HG03159 (cell line): ENCODE data around the gene NFRKB.

Source experiments
- ATAC-seq: cut with Tn5 transposase; IDR thresholded peaks from one replicate; pipeline ENCODE4 v1.9.1; 2021; ENCODE audit warnings: mild to moderate bottlenecking, moderate library complexity; ENCODE audit not compliant: unreplicated experiment

NFRKB gene

DNA sequence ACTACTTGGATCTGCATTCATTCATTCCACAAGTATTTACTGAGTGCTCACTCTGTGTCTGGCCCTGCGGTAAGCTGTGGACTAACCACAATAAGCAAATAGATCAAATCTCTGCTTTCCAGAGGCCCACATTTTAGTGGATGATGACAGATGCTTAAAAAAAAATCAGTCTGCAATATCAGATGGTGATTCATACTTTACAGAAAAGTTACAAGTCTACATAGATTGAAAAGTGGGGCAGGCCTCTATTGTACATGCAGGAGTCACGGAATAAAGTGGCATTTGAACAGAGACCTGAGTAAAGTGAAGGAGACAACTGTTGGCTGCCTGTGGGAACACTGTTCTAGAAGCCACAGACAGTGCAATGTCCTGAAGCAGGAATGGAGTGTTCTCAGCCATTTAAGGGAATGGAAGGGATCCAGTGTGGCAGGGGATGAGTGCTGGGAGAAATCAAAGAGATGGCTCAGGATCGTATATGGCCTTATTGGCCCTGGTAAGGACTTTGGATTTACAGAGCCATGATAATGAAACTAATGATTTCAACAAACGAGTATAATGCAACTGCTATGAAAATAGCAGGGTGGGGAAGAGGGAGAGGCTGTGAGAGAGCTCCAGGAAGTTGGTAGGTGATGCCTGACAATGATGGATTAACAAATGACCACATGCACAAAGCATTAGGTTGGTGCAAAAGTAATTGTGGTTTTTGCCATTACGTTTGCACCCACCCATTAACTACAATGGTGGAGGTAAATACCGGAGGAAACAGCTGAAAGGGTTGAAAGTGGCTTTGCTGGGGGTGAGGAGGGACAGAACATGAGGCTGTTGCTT lies 48.7 kb downstream of the NFRKB start:
- no peak for ATAC-seq
